Measurements from ENCODE around the gene SPRR2F. TPM values are rescaled to one million over a fixed set of nuclear protein-coding genes. Genes with fewer than 3 reads are reported as not detected.

Gene SPRR2F
- total and polyA plus RNA-seq, 9 of the 15 experiments (the other 6 are each of a cell fraction or from before 2014, with no cell fraction given) = 0.22 to 2.0 (median 0.41) TPM; not detected in 4

DNA sequence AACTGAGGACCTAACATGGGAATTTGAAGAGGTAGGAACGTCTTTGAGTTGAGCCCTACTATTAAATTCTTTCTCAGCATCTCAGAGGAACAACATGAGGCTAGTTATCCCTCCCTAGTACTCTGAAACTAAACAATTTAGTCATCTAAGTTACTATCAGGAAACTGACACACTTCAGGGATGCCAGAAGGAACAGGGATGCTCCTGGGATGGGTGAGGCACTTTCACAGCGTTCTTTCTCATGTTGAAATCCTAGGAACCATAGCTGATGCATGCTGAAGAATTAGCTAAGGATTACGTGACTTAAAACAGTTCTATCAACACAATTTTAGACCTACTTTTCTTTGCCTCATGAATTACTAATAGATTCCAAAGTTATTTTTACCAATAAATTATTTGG lies 39.2 kb upstream of the SPRR2F start:
- in situ Hi-C loops (cut with MboI) (no loop called here), intact Hi-C loops (cut with micrococcal nuclease) (no loop called here)
- H3K9me3 ChIP-seq (replicated peaks; ENCODE audit: control insufficient read depth, insufficient read depth, low read depth, low read length) = no peaks in the 10 kb centered on the region
- H3K4me3 ChIP-seq = no peak overlapping the region
- H2AFZ ChIP-seq (ENCODE audit: low read depth, low read length) = no peak overlapping the region
- DNase-seq (ENCODE audit: extremely low read depth in 1 of 4, low spot score in 3 of 4) (no peak), ATAC-seq (no peak), FAIRE-seq (no peak)
- peaks cover 0 to 5% of the 10 kb centered on the region in 2 experiments; a peak in 1 of 5 replicates for H3K27me3 ChIP-seq (ENCODE audit: control insufficient read depth in 2 of 2, insufficient read depth in 2 of 2, low read length in 2 of 2)
- H3K9ac ChIP-seq (ENCODE audit: insufficient read depth in 1 of 2, low read depth in 2 of 2, low read length in 2 of 2) = no peak overlapping the region
- BruUV-seq (replicated peaks) = no TSS peak
- no peaks in the 10 kb centered on the region for H3K36me3 ChIP-seq (ENCODE audit: control insufficient read depth, insufficient read depth, low read length)
- no peaks in the 10 kb centered on the region for H3K79me2 ChIP-seq (ENCODE audit: control insufficient read depth, insufficient read depth, low read length)
- no peak overlapping the region for H3K4me2 ChIP-seq (ENCODE audit: insufficient read depth, low read length)
- H4K20me1 ChIP-seq (replicated peaks; ENCODE audit: control insufficient read depth, insufficient read depth, low read length) = no peaks in the 10 kb centered on the region
- ChIA-PET POLR2A (interaction anchor here (0.7 kb wide), 1 partner anchor 35 kb away, joined by 3 read pairs; no protein-coding TSS in a partner anchor), CTCF (ENCODE audit: low intra/inter-chr PET ratio) (no interaction called here)
- WGBS (ENCODE audit: insufficient coverage, low coverage, missing lambda C conversion rate) = 0% methylated on average over 3 of the region's 3 CpGs
- no peaks in the 10 kb centered on the region for H3K4me1 ChIP-seq (replicated peaks in 1 of 2; ENCODE audit: control insufficient read depth in 2 of 2, insufficient read depth in 2 of 2, low read length in 2 of 2)
- TF ChIP-seq, protein P1, sequence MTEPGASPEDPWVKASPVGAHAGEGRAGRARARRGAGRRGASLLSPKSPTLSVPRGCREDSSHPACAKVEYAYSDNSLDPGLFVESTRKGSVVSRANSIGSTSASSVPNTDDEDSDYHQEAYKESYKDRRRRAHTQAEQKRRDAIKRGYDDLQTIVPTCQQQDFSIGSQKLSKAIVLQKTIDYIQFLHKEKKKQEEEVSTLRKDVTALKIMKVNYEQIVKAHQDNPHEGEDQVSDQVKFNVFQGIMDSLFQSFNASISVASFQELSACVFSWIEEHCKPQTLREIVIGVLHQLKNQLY (CRISPR knock-in tag; conservative IDR thresholded peaks at IDR 0.05) = no peak
- TF ChIP-seq SIN3A (IDR thresholded peaks at IDR 0.05; ENCODE audit: borderline replicate concordance in 2 of 2, control insufficient read depth in 1 of 2, low read depth in 2 of 2, low read length in 2 of 2) (no peak), MCM3 (IDR thresholded peaks at IDR 0.05) (no peak), ZNF239 (CRISPR knock-in tag; IDR thresholded peaks at IDR 0.05) (no peak), HCFC1 (IDR thresholded peaks at IDR 0.05; ENCODE audit: low read depth, low read length) (no peak), COPS2 (conservative IDR thresholded peaks at IDR 0.05) (no peak), ARID1B (IDR thresholded peaks at IDR 0.05) (no peak), TGIF2 (CRISPR knock-in tag; IDR thresholded peaks at IDR 0.05) (no peak), BRF1 (IDR thresholded peaks at IDR 0.05; ENCODE audit: borderline replicate concordance, extremely low read depth, insufficient read length) (no peak), ZNF121 (CRISPR knock-in tag; conservative IDR thresholded peaks at IDR 0.05) (no peak), ILF3 (IDR thresholded peaks at IDR 0.05; ENCODE audit: borderline replicate concordance) (no peak), MIER1 (IDR thresholded peaks at IDR 0.05; ENCODE audit: low read depth) (no peak), HNRNPK (IDR thresholded peaks at IDR 0.05; ENCODE audit: low read depth, low read length, poor library complexity, severe bottlenecking) (no peak)
- TF ChIP-seq, protein P2, sequence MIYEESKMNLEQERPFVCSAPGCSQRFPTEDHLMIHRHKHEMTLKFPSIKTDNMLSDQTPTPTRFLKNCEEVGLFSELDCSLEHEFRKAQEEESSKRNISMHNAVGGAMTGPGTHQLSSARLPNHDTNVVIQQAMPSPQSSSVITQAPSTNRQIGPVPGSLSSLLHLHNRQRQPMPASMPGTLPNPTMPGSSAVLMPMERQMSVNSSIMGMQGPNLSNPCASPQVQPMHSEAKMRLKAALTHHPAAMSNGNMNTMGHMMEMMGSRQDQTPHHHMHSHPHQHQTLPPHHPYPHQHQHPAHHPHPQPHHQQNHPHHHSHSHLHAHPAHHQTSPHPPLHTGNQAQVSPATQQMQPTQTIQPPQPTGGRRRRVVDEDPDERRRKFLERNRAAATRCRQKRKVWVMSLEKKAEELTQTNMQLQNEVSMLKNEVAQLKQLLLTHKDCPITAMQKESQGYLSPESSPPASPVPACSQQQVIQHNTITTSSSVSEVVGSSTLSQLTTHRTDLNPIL (CRISPR knock-in tag; IDR thresholded peaks at IDR 0.05) = no peak
- H3K9me1 ChIP-seq (ENCODE audit: control insufficient read depth, insufficient read depth, low read length) = no peaks in the 10 kb centered on the region
- H3K27ac ChIP-seq (ENCODE audit: extremely low read depth, low read depth, low read length) = no peak overlapping the region

Measured in K562 (cell line).